ENCODE data around the gene POU2AF3.

- no peak for TF ChIP-seq TAF1 (IDR thresholded peaks at IDR 0.05; ENCODE audit: low read depth)
- TF ChIP-seq RAD21 (IDR thresholded peaks at IDR 0.05; ENCODE audit: low read depth) = no peak
- TF ChIP-seq, protein P1, sequence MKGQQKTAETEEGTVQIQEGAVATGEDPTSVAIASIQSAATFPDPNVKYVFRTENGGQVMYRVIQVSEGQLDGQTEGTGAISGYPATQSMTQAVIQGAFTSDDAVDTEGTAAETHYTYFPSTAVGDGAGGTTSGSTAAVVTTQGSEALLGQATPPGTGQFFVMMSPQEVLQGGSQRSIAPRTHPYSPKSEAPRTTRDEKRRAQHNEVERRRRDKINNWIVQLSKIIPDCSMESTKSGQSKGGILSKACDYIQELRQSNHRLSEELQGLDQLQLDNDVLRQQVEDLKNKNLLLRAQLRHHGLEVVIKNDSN (IDR thresholded peaks at IDR 0.05) = no peak
- TF ChIP-seq CEBPB (IDR thresholded peaks at IDR 0.05) = no peak
- no peak for TF ChIP-seq EP300 (IDR thresholded peaks at IDR 0.05; ENCODE audit: borderline replicate concordance)
- no peak for TF ChIP-seq FOXM1 (IDR thresholded peaks at IDR 0.05; ENCODE audit: borderline replicate concordance, low read depth)
- TF ChIP-seq, protein P2, sequence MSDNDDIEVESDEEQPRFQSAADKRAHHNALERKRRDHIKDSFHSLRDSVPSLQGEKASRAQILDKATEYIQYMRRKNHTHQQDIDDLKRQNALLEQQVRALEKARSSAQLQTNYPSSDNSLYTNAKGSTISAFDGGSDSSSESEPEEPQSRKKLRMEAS (IDR thresholded peaks at IDR 0.05) = no peak
- TF ChIP-seq, protein P3, sequence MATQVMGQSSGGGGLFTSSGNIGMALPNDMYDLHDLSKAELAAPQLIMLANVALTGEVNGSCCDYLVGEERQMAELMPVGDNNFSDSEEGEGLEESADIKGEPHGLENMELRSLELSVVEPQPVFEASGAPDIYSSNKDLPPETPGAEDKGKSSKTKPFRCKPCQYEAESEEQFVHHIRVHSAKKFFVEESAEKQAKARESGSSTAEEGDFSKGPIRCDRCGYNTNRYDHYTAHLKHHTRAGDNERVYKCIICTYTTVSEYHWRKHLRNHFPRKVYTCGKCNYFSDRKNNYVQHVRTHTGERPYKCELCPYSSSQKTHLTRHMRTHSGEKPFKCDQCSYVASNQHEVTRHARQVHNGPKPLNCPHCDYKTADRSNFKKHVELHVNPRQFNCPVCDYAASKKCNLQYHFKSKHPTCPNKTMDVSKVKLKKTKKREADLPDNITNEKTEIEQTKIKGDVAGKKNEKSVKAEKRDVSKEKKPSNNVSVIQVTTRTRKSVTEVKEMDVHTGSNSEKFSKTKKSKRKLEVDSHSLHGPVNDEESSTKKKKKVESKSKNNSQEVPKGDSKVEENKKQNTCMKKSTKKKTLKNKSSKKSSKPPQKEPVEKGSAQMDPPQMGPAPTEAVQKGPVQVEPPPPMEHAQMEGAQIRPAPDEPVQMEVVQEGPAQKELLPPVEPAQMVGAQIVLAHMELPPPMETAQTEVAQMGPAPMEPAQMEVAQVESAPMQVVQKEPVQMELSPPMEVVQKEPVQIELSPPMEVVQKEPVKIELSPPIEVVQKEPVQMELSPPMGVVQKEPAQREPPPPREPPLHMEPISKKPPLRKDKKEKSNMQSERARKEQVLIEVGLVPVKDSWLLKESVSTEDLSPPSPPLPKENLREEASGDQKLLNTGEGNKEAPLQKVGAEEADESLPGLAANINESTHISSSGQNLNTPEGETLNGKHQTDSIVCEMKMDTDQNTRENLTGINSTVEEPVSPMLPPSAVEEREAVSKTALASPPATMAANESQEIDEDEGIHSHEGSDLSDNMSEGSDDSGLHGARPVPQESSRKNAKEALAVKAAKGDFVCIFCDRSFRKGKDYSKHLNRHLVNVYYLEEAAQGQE (IDR thresholded peaks at IDR 0.05; ENCODE audit: low read depth) = no peak
- TF ChIP-seq ZBTB7A (IDR thresholded peaks at IDR 0.05; ENCODE audit: low read depth) = no peak
Measured at GRCh38 chr11:111349191-111349695, 50.9 kb downstream of the POU2AF3 start.

All from Ishikawa (cell line).